Measurements from ENCODE around the gene NR3C1.

NR3C1 gene

GRCh38 chr5:143254819-143255218 is 148.7 kb downstream of the NR3C1 start:
- H3K27me3 ChIP-seq (replicated peaks; ENCODE audit: insufficient read depth, low read length): no peaks in the 10 kb centered on the region
- no peaks in the 10 kb centered on the region for H3K79me2 ChIP-seq (ENCODE audit: low read length)
- H2AFZ ChIP-seq (ENCODE audit: low read length): no peak overlapping the region
- no peaks in the 10 kb centered on the region for H3K36me3 ChIP-seq (replicated peaks; ENCODE audit: insufficient read depth, low read length)
- H3K9me2 ChIP-seq (replicated peaks; ENCODE audit: insufficient read depth, low read length): no peaks in the 10 kb centered on the region
- no peaks in the 10 kb centered on the region for H3K9me3 ChIP-seq (replicated peaks; ENCODE audit: insufficient read depth, low read length)
- H3K4me2 ChIP-seq (ENCODE audit: low read depth, low read length): no peak overlapping the region
- no peak for DNase-seq
- no peak for TF ChIP-seq EZH2 (optimal IDR thresholded peaks at IDR 0.05; ENCODE audit: low read depth, low read length)
- no peak for TF ChIP-seq EZH2phosphoT487 (IDR thresholded peaks at IDR 0.05; ENCODE audit: low read length)
- TF ChIP-seq CTCF (IDR thresholded peaks at IDR 0.05; ENCODE audit: low read length): no peak
- H3K4me3 ChIP-seq (ENCODE audit: low read length): no peak overlapping the region
- no peaks in the 10 kb centered on the region for H3F3A ChIP-seq (ENCODE audit: insufficient read depth, low read length)
- no peaks in the 10 kb centered on the region for H4K20me1 ChIP-seq (ENCODE audit: insufficient read depth, low read length)
- no peak overlapping the region for H3K9ac ChIP-seq (ENCODE audit: low read length)
- H3K27ac ChIP-seq (ENCODE audit: low read length): no peak overlapping the region
- no peaks in the 10 kb centered on the region for H3K4me1 ChIP-seq (ENCODE audit: low read length)

- DNase-seq: no peak
Observed at GRCh38 chr5:143251946-143252345, 151.5 kb downstream of the NR3C1 start.

DNA sequence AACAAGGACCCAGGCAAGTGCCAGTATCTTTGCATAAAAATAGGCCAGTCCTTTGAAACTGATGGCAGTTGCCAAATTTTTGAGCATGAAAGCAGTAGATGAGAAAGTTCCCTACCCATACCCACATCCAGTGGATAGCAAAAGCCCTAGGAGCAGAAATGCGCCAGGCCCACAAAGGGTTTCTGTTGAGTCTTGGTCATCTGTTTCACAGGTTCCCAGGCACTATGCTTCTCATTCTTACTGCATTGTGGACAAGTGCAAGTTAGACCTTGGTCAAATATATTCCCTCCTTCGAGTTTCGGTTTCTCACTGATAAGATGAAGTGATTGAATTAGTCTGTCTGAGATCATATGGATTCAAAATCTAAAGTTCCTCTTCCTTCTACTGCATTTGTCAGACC is 152.3 kb downstream of the NR3C1 start:
- Histone ChIP-seq H3F3A (ENCODE audit: insufficient read depth, low read length) (no peaks in the 10 kb centered on the region), H3K36me3 (replicated peaks; ENCODE audit: insufficient read depth, low read length) (no peaks in the 10 kb centered on the region), H3K27ac (ENCODE audit: low read length) (no peak overlapping the region), H3K9me3 (replicated peaks; ENCODE audit: insufficient read depth, low read length) (no peaks in the 10 kb centered on the region), H3K9ac (ENCODE audit: low read length) (no peak overlapping the region), H3K79me2 (ENCODE audit: low read length) (no peaks in the 10 kb centered on the region), H3K9me2 (replicated peaks; ENCODE audit: insufficient read depth, low read length) (no peaks in the 10 kb centered on the region), H3K27me3 (replicated peaks; ENCODE audit: insufficient read depth, low read length) (no peaks in the 10 kb centered on the region), H4K20me1 (ENCODE audit: insufficient read depth, low read length) (no peaks in the 10 kb centered on the region), H3K4me1 (ENCODE audit: low read length) (no peaks in the 10 kb centered on the region), H3K4me2 (ENCODE audit: low read depth, low read length) (no peak overlapping the region), H3K4me3 (ENCODE audit: low read length) (no peak overlapping the region), H2AFZ (ENCODE audit: low read length) (no peak overlapping the region)
- no peak for DNase-seq
- TF ChIP-seq CTCF (IDR thresholded peaks at IDR 0.05; ENCODE audit: low read length) (no peak), EZH2 (optimal IDR thresholded peaks at IDR 0.05; ENCODE audit: low read depth, low read length) (no peak), EZH2phosphoT487 (IDR thresholded peaks at IDR 0.05; ENCODE audit: low read length) (no peak)

More at GRCh38 chr5:143251946-143252345, 151.5 kb downstream of the NR3C1 start:
- H3K4me1 ChIP-seq (ENCODE audit: low read length): no peaks in the 10 kb centered on the region
- H3K36me3 ChIP-seq (replicated peaks; ENCODE audit: insufficient read depth, low read length): no peaks in the 10 kb centered on the region
- H3K4me2 ChIP-seq (ENCODE audit: low read depth, low read length): no peak overlapping the region
- H3K9me2 ChIP-seq (replicated peaks; ENCODE audit: insufficient read depth, low read length): no peaks in the 10 kb centered on the region
- no peaks in the 10 kb centered on the region for H3K27me3 ChIP-seq (replicated peaks; ENCODE audit: insufficient read depth, low read length)
- no peaks in the 10 kb centered on the region for H3F3A ChIP-seq (ENCODE audit: insufficient read depth, low read length)
- TF ChIP-seq CTCF (IDR thresholded peaks at IDR 0.05; ENCODE audit: low read length) (no peak), EZH2phosphoT487 (IDR thresholded peaks at IDR 0.05; ENCODE audit: low read length) (no peak), EZH2 (optimal IDR thresholded peaks at IDR 0.05; ENCODE audit: low read depth, low read length) (no peak)
- no peak overlapping the region for H2AFZ ChIP-seq (ENCODE audit: low read length)
- H3K4me3 ChIP-seq (ENCODE audit: low read length): no peak overlapping the region
- no peak overlapping the region for H3K9ac ChIP-seq (ENCODE audit: low read length)
- no peaks in the 10 kb centered on the region for H3K79me2 ChIP-seq (ENCODE audit: low read length)
- no peaks in the 10 kb centered on the region for H4K20me1 ChIP-seq (ENCODE audit: insufficient read depth, low read length)
- no peak overlapping the region for H3K27ac ChIP-seq (ENCODE audit: low read length)
- no peaks in the 10 kb centered on the region for H3K9me3 ChIP-seq (replicated peaks; ENCODE audit: insufficient read depth, low read length)
